Ammon's horn (tissue), 1 donor: Measurements from ENCODE around the gene DMPK.
"Not testable (repeated sequence)": the region's sequence is repeated elsewhere in the genome, so short reads cannot be mapped to it uniquely, and the experiment has no call there.

ENCODE experiments used
- DNase-seq: peaks from one replicate; pipeline ENCODE4 v3.0.0-alpha.2; 2016; ENCODE audit warnings: low spot score

Gene DMPK

DNA sequence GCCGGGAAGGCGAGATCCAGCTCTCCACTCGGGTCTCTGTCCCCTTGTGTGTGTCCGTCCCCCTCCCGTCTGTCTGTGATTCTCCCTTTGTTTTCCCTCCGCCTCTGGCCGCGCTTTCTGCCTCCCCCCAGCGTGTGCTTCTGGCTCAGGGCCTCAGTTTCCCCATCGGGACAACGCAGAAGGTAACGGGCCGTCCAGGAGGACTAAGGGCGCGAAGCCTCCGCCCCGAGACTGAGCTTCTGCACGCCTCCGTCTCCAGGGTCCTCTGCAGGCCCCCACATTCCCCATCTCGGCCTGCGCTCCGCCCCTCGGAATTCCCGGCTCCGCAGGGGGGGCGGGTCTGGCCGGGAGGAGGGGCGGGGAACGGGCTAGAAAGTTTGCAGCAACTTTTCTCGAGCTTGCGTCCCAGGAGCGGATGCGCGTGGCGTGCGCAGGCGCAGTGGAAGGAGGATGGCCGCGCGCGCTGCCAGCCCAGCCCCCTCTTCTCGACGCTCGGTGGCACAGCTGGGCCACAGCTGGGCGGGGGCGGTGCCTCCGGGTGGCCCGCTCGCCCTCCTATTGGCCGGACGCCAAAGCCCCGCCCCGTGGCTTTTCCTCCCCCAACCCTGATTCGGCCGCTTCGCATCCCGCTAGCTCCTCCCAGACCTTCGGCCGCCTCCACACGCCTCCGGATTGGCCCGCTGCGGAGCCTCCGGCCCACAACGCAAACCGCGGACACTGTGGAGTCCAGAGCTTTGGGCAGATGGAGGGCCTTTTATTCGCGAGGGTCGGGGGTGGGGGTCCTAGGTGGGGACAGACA, 13.1 kb downstream of the DMPK start, which contains the start of gene SIX5:
Gene SIX5 (minus strand): TSS at position 269 of the 799 bp plus-strand sequence. CDS start 408 bp downstream, outside the sequence.
- DNase-seq: peak; percentile 95

DNA sequence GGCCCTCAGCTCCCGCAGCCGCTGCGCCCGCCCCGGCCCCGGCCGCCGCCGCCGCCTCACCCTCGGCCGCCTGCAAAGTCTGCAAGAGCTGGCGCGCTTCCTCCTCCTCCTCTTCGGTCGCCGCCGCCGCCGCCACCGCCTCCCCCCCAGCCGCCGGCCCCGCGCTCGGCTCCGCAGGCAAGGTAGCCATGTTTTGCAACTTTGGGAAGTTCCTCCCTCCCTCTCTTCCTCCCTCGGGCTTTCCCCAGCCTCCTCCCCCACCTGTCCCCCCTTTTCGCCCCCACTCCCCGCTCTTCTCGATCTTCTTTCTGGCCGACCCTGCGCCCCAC, 13.7 kb downstream of the DMPK start:
- DNase-seq: no peak

DNA sequence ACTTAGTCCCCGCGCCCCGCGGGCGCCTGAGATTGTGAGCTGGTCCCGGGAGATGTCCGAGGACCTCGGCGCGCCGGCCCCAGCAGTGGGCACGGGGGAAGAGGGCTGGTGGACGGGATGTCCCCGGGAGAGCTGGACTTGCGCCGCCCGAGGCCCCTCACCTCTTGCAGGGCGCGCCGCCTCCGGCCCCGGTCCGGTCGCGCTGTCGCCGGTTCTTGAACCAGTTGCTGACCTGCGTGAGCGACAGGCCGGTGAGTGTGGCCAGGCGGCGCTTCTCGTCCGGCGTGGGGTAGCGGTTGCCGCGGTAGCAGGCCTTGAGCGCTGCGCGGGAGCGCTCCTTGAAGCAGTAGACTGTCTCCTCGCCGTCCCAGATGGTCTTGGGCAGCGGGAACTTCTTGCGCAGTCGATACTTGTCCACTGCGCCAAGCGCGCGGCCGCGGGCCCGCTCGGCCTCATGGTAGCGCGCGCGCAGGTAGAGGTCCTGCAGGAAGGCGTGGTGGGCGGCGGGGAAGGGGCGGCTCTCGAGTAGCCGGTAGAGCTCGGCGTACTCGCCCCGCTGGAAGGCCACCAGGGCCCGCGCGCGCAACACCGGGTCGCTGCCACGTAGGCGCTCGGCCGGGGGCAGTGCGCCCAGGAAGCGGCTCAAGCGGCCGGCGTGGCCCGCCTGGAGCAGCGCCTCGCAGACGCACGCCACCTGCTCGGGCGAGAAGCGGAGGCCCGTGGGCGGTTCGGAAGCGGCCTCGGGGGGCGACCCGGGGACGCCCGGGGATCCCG, 14.2 kb downstream of the DMPK start:
- no peak for DNase-seq

DNA sequence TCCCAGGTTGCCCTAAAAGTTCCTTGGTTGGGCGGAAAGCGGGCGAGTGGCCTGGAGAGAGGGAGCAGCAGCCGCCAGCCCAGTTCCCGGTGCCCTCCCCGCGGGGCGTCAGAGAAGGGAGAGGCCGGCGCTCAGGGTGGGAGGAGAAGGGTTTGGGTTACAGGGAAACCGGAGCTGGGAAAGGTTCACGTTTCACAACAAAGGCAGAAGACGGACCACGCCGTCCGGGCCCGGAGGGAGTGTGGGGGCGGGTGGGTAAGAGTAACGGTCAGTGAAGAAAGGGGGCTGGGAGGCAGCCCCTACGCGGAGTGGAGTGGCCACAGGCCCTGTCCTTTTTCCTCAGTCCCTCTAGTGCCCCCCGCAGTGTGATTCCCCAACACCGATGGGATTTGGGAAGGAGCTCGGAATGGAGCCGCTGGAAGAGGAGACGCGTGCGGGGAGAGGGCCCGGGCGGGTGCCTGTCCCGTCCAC, 14.8 kb downstream of the DMPK start:
- DNase-seq: no peak

DNA sequence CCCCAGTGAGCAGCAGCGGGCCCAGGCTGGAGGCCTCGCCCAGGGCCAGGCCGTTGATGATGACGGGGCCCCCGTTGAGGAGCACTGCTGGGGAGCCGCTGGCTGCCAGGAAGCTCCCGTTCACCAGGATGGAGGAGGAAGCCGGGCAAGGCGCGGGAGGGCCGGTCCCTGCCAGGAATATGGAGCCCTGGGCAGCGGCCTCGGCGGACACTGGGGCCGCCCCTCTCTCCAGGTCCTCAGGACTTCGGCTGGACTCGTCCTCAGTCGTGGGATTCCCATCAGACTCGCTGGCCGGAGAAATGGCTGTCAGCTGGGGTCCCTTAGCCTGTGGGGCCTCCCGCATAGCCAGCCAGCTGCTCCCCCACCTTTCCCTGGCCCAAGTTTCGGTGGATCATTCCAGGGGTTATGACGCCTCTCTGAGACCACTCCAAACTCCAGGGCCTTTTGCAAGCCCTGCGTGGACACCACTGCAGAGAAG, 15.4 kb downstream of the DMPK start:
- no peak for DNase-seq

DNA sequence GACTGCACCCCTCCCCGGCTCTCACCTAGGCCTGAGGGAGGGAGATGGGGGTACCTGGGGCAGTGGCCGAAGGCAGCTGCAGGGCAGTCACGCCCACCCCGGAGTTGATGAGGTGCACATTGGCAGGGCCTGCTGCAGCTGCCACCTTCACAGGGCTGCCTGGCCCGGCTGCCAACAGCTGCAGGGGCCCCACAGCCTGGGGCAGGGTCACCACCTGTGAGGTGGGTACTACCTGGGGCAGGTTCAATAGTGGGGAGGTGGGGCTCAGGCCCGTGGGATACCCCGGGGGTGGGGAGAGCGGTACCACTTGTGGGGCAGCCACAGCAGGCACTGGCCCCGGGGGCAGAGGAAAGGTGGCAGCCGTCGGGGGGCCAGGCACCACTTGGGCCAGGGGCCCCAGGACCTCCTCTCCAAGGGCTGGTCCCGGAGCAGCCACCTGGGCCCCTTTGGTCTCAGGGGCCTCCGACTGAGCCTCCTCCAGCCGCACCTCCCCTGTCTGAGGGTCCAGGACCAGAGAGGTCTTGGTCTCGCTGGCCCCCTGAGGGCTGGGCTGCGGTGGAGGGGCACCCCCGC, 15.9 kb downstream of the DMPK start:
- no peak for DNase-seq

DNA sequence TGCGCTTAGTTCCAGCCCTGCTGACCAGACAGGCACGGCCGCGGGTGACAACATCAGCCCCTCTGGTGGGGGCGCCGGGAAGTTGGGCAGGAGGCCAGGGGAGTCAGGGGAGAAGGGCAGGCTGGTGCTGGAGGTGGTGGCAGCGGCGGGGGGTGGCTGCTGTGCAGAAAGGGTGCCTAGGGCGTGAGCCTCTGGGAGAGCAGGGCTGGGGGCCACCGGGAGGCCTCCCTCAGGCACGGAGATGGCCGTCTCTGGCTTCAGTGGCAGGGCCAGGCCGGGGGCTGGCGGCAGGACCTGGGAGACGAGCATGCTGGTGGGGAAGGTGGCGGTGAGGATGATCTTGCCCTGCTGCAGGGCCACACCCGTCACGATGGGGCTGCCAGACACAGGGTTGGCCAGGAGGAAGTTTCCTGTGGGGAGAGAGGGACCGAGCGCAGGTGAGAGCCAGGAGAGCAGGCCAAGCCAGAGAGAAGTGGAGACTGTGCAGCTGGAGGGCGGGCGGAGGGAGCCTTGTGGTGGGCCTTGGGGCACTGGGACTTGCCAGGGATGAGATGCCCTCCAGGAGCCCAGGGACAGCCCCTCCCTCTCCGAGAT, 16.5 kb downstream of the DMPK start:
- DNase-seq: no peak

DNA sequence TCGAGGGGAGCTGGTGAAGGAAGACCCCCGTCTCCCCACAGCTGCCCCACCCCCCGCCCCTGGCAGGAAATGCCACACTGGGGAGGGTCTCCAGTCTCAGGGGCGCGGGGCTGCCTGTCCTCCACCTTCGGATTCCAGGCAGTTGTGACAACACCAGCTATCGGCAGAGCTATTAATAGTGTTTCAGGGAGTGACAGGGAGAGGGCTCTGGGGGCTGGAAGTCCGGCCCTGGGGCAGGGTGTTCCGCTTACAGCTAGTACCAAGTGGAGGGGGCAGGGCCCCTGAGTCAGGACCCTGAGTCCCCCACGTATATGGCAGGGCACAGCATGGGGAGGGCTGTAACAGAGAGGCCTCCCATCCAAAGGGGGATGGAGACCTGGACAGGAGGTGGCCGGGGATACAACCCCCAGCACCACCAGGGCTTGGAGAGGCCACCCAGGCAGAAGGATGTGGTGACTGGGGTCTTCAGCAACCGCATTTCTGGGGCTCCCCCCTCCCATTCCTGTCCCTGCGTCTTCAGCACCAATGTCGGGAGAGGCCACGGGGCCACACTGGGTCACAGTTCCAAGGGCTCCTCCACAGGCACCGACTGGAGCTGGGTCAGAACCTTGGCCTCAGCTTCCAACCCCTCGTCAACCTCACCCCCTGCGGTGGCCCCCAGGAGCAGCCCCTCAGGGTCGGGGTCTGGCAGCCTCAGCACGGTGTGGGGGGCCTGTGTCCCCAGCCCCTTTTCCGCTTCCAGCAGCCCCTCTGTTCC, 17.2 kb downstream of the DMPK start:
- DNase-seq: no peak

DNA sequence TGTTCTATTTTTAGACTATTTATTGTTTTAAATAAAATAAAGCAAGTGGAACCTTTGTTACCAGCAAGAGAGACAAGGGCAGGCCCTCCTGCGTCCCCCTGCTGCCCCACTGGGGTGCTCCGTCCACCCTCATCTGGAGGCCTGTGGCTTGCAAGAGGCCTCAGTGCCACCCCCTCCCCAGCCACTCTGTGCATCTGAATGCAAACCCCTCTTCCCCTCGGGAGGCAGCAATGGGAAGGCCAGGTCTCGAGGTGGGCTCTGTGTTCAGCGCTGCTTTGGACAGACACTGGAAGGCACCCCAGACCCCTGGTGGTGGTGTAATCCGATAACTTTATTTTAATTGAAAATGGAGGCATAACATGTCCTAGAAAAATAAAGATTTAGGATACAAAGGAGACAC, 17.8 kb downstream of the DMPK start:
- DNase-seq: no peak

DNA sequence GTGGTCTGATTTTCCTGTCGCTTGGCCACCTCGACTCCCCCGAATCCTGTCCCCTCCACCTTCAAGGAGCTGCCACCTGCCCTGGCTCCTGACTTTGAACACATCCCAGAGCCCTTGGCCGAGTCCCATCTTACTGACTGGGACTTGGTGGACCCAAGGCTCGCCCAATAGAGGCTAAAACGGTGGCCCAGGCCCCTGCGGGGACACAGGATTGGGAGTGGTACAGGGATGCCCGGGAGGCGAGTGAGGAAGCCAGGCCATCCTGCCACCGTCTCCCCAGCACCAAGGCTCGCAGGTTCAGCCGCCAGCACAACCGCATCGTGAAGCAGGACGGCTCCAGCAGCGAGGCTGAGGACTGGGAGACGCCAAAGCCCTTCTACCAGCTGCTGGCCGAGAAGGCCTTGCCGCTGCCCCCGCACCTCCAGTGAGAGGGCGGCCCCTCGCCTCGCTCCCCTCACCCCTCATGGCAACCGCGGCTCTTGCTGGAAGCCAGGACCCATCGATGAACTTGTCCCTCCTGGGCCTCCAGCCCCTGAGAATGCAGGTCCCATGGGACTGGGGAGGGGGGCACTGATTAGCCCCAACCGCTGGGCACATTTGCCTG, 18.5 kb downstream of the DMPK start:
- DNase-seq: no peak

DNA sequence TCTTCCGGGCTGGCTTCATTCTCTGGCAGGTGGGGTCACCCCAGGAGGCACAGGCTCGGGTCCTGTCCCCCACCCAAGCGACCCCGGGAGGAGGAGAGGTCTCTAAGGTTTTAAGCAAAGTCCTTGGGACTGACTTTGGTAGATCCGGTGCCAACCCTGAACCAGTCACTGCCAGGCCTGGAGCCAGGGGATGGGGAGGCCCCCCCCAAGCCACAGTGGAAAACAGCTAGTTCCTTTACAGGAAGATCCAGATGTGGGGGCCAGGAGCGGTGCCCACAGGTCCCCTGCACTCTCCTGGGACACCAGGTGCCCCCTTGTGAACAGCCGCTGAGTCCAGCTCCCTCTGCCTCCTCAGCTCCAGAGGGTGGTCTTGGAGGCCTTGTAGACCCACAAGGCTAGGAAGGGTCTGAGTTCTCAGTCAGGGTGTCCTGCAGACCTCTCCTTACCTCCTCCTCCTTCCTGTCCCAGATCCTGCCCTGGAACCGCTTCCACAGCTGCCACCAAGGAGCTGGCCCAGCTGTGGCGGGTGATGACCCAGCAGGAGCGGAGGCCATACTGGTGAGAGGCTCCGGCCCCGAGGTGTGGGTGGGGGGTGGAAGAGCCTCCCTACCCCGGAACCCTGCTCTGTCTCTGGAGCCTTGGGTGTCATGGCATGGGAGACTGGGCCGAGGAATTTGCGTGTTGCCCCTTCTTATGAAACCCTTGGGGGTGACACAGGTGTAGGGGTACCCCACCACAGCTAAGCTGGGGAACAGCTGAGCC, 19.2 kb downstream of the DMPK start:
- DNase-seq: no peak

DNA sequence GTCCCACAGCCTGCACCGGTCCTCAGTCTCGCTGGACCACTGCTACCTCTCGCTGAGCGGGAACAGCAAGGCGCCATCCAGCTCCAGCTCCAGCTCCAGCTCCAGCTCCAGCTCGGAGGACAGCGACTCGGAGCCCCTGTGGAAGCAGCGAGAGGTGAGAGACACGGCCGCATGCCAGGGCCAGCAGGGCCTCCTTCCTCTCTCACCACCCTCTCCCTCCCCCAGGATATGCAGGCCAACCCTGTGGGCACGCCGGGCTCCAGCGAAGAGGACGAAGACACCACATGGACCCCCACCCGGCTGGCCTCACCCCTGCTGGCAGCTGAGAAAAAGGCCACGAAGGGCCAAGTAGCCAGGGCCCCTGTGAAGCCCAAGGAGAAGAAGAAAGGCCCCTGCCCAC, 20.6 kb downstream of the DMPK start:
- DNase-seq: no peak

DNA sequence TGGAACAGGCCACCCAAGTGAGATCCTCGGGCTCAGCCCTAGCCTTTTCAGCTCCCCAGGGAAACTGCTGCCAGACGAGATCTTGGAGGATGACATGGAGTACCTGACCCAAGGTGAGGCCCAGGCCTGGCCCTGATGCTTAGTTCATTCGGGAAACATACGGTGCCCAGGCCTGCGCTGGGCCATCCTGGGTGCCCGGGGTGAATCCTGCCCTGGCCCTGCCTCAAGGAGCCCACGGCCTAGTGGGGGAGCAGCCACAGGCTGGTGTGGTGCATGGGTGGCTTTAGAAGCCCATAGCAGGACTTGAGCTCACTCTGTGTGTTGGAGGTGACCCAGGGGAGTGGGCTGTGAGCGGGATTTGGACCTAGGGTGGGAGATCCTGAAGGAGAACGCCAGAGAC, 23.4 kb downstream of the DMPK start:
- no peak for DNase-seq

DNA sequence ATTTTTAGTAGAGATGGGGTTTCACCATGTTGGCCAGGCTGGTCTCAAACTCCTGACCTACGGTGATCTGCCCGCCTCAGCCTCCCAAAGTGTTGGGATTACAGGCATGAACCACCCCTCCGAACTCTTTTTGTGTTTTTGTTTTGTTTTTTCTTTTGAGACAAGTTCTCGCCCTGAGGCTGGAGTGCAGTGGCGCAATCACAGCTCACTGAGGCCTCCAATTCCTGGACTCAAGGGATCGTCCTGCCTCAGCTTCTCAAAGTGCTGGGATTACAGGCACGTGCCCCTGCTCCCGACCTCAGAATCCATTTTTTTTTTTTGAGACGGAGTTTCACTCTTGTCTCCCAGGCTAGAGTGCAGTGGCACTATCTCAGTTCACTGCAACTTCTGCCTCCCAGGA, 24.6 kb downstream of the DMPK start:
- DNase-seq: no peak

DNA sequence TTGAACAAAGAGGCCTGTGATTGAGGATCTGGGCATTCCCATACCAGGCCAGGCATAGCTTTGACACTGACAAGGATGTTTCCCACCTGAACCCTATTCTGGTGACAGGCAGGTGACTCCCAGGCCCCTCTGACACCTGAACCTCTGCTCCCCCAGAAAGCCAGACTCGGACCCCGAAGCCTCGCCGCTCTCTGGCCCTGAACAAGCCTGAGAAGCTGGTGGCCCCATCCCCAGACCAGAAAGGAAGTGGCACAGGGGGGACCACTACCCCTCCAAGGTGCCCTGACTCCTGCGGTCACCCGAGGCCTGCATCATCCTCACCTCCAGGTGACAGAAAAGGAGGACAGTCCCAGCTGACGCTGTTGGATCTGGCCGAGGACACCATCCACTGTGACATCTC, 28.0 kb downstream of the DMPK start:
- DNase-seq: no peak

DNA sequence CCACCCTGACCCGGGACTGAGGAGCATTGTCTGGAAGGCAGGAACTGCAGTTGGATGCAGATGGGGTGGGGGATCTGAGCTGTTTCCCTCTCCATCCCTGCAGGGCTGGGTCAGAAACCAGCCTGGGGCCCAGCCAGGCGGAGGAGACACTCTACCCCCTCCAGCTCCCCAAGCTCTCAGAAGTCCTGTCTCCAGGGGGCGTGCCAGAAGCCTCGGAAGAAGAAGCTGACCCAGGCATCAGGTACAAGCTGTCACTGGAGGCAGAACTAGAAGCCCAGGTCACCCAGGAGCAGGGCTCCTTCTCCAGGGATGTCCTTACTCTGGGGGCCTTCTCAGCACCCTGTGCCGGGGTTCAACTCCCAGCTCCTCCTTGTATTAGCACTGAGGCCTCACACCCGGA, 28.7 kb downstream of the DMPK start:
- DNase-seq: no peak

DNA sequence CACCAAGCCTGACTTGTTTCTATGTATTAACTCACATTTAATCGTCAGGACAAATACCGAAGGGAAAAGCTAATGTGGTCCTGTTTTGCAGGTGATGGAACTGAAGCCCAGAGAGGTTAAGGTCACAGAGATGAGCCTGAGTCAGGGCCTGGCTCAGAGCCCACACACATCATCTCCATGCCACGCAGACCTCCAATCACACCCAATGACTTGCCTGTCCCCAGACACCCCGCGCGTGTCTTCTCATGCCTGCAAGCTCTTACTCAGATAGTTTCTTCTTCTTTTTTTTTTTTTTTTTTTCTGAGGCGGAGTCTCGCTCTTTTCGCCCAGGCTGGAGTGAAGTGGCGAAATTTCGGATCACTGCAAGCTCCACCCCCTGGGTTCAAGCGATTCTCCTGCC, 29.7 kb downstream of the DMPK start:
- DNase-seq: no peak

DNA sequence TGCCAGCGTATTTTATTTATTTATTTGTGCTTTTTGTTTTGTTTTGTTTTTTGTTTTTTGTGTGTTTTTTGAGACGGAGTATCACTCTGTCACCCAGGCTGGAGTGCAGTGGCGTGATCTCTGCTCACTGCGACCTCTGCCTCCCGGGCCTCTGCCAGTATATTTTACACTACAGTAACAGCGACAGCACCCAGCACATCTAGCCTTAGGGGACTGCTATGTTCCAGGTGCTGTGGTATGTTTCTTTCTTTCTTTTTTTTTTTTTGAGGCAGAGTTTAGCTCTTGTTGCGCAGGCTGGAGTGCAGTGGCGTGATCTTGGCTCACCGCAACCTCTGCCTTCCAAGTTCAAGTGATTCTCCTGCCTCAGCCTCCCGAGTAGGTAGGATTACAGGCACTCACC, 30.8 kb downstream of the DMPK start:
- DNase-seq: not testable (repeated sequence)

DNA sequence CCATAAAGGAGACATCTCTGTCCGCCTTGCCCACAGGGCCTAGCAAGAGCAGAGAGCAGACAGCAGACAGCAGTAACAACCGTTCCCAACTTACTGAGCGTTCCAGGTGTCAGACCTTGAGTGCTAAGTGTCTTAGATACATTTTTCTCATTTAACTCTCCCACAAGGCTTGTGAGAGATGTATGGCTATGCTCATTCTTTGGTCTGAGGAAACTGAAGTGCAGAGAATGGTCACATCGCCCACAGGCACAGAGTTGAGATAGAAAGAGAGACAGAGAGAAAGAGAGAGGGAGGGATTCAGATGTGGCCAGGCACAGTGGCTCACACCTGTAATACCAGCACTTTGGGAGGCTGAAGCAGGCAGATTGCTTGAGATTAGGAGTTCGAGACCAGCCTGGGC, 34.8 kb downstream of the DMPK start:
- no peak for DNase-seq

DNA sequence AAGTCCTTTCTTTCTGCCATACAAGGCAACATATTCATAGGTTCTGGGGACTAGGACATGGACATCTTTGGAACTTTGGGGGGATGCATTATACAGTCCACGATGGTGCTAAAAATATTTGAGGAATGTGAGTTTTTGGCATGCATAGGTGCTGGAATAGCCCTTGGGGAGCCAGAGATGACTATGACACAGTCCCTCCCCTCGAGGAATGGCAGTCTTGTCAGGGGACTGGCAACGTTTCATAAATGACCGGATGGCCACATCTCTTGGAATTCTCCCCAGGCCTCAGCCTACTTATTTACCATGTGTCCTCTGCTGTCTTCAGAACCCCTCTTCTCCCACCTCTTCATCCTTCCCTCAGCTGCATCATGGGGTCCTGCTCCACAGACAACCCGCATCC, 35.4 kb downstream of the DMPK start:
- DNase-seq: no peak

DNA sequence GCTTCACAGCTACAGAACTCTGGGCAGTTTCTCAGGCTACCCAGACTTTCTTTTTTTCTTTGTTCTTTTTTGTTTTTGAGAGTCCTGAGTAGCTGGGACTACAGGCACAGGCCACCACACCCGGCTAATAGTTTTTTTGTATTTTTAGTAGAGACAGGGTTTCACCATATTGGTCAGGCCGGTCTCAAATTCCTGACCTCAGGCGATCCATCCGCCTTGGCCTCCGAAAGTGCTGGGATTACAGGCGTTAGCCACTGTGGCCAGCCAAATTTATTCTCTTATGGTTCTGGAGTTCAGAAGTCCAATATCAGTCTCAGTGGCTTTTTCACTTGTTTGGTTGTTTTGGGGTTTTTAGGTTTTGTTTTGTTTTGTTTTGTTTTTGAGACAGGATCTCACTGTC, 36.7 kb downstream of the DMPK start:
- DNase-seq: no peak
